NOMO-1 (cell line): ENCODE measurements around the gene ELMOD3.
"Not testable (repeated sequence)": the region's sequence is repeated elsewhere in the genome, so short reads cannot be mapped to it uniquely, and the experiment has no call there.

Experiments
- DNase-seq, 2 experiments: peaks; one replicate each; lab custom pipeline; 2025; ENCODE audit not compliant: unreplicated experiment in 2 of 2; lab: John Stamatoyannopoulos, UW

Gene ELMOD3

GRCh38 chr2:85438201-85439024 is 83.8 kb downstream of the ELMOD3 start:
- peak in 1 of 2 experiments; percentile 9 for DNase-seq

GRCh38 chr2:85439025-85439472 is 84.5 kb downstream of the ELMOD3 start:
- no peak for DNase-seq

GRCh38 chr2:85439569-85439968 is 85.0 kb downstream of the ELMOD3 start:
- DNase-seq: not testable (repeated sequence)

GRCh38 chr2:85439986-85440385 is 85.4 kb downstream of the ELMOD3 start:
- DNase-seq: no peak

GRCh38 chr2:85440729-85441128 is 86.2 kb downstream of the ELMOD3 start:
- DNase-seq: no peak
